LNCaP clone FGC (cell line): ENCODE results near the gene SLC22A15.
A peak's percentile ranks its signal among the peaks of the same experiment; 100 is the strongest.

Experiments used
- DNase-seq: peaks from one replicate; pipeline ENCODE4 v3.0.0-alpha.2; 2011; ENCODE audit warnings: low read depth
- H3K4me3 ChIP-seq: 2 replicates; pipeline ENCODE4 v1.5.1; 2011; ENCODE audit warnings: mild to moderate bottlenecking, low read depth, low read length, control low read depth
- CTCF ChIP-seq: IDR thresholded peaks from 2 replicates; pipeline ENCODE4 v1.5.1; 2012; ENCODE audit warnings: mild to moderate bottlenecking; ENCODE audit not compliant: control insufficient read depth, insufficient read depth; ENCODE audit errors: extremely low read depth

SLC22A15 gene

GRCh38 chr1:116012716-116013115, 36.4 kb downstream of the SLC22A15 start:
- no peak overlapping the region for H3K4me3 ChIP-seq
- no peak for DNase-seq
- TF ChIP-seq CTCF = no peak

- DNase-seq = no peak
- no peak overlapping the region for H3K4me3 ChIP-seq
- TF ChIP-seq CTCF = no peak
Observed at GRCh38 chr1:116015679-116016078, 39.4 kb downstream of the SLC22A15 start.

GRCh38 chr1:116018007-116018406, 41.7 kb downstream of the SLC22A15 start:
- TF ChIP-seq CTCF = no peak
- DNase-seq = no peak
- H3K4me3 ChIP-seq = no peak overlapping the region

- no peak overlapping the region for H3K4me3 ChIP-seq
- no peak for TF ChIP-seq CTCF
- no peak for DNase-seq
Observed at GRCh38 chr1:116019653-116020253, 43.4 kb downstream of the SLC22A15 start.

GRCh38 chr1:116020668-116021272, 44.5 kb downstream of the SLC22A15 start:
- H3K4me3 ChIP-seq = no peak overlapping the region
- peak; percentile 73 for TF ChIP-seq CTCF
- peak; percentile 60 for DNase-seq

GRCh38 chr1:116024626-116025025, 48.3 kb downstream of the SLC22A15 start:
- no peak overlapping the region for H3K4me3 ChIP-seq
- no peak for DNase-seq
- no peak for TF ChIP-seq CTCF

- no peak for DNase-seq
Observed at GRCh38 chr1:116026631-116027030, 50.3 kb downstream of the SLC22A15 start.

More at GRCh38 chr1:116026631-116027030, 50.3 kb downstream of the SLC22A15 start:
- no peak for TF ChIP-seq CTCF
- H3K4me3 ChIP-seq = no peak overlapping the region
